GM21825 (cell line): ENCODE results near the gene XPOT.
"Not testable (repeated sequence)": the region's sequence is repeated elsewhere in the genome, so short reads cannot be mapped to it uniquely, and the experiment has no call there.

Experiments
- ATAC-seq: cut with Tn5 transposase; IDR thresholded peaks from one replicate; pipeline ENCODE4 v1.9.1; 2021; ENCODE audit warnings: mild to moderate bottlenecking, moderate library complexity; ENCODE audit not compliant: unreplicated experiment

XPOT gene

DNA sequence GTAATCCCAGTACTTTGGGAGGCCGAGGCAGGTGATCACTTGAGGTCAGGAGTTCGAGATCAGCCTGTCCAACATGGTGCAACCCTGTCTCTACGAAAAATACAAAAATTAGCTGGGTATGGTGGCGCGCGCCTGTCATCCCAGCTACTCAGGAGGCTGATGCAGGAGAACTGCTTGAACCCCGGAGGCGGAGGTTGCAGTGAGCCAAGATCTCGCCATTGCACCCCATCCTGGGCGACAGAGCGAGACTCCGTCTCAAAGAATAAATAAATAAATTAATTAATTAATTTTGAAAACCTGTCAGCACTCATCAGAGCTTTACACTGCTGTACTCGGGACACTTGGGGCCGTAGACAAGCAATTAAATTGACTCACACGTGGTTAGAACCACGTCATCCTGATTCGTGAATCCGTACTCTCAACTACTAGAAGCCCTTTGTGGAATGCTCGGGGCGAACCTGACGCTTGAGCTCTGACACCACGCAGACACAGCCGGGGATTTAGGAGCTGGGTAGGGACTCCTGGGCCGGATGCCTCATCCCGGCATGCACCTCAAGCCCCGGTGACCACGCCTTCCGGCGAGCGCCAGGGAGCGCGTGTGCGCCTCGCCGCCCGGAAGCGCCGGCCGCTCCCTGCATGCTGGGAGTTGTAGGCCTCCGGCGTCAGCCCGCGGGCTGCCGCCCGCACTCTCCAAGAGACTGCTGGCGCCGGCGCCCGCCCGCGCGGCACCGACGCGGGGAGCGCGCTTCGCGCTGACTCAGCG lies at the start of gene XPOT:
Gene XPOT, plus strand, starts transcription at position 686 of the 763 bp plus-strand sequence. CDS start 5,644 bp downstream, outside the sequence.
- peak; percentile 95 for ATAC-seq

DNA sequence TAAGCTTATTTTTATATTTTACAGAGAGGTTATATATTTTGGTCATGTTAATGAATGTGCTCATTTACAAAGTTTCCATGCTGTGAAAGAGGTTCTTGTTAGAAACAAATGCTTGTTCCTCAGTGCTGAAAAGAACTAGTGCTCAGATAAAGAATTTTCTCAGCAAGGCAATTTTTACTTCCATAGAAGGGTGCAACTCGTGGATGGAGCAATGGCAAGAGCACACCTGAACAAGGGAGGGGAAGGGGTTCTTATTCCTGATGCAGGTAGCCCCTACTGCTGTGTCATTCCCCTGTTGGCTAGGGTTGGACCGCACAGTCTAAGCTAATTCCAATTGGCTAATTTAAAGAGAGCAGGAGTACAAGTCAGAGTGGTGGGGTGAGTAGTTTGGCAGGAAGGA lies 48.0 kb upstream of the XPOT start:
- ATAC-seq = not testable (repeated sequence)

GRCh38 chr12:64361173-64361572 lies 43.0 kb upstream of the XPOT start:
- ATAC-seq = not testable (repeated sequence)

DNA sequence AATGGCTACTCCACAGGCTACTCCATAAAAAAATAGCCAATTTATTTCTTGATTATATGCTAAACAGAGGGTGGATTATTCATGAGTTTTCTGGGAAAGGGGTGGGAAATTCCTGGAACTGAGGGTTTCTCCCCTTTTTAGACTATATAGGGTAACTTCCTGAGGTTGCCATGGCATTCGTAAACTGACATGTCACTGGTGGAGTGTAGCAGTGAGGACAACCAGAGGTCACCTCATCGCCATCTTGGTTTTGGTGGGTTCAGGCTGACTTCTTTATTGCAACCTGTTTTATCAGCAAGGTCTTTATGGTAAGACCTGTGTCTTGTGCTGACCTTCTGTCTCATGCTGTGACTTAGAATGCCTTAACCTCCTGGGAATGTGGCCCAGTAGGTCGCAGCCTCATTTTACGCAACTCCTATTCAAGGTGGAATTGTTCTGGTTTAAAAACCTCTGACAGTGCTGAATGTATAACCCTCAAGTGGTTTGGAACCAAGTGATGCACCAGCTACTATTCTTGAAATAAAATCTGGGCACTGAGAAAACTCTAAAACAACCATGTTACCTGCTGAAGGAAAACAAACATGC lies 41.4 kb upstream of the XPOT start:
- ATAC-seq = no peak

DNA sequence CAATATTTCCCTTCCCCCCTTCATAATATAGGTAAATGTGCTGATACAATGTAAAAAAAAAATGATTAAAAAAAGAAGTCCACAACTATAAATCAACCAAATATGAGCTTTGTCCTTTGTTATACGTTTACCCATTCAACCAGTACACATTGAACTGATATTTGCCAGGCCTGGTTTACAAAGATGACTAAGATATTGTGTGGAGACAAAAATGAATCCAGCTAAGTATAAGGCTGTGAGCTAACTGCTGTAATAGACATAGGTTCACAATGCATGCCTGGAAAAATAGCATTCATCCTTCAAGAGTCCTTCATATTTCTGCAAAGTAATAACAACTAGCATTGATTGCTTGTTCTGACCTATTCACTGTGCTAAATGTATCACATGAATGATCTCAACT lies 20.5 kb upstream of the XPOT start:
- no peak for ATAC-seq

GRCh38 chr12:64385019-64385418 lies 19.2 kb upstream of the XPOT start:
- ATAC-seq = no peak

DNA sequence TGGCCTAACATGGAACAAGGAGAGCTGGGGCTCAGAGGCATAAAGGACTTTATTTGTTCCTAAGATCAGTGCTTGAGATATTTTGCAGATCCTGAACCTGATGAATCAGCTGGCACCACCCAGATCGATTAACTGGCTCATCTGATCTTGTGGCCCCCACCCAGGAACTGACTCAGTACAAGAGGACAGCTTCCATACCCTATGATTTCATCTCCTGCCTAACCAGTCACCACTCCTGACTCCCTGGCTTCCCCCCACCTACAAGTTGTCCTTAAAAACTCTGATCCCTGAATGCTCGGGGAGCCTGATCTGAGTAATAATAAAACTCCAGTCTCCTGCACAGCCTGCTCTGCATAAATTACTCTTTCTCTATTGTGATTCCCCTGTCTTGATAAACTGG lies 18.7 kb upstream of the XPOT start:
- ATAC-seq = no peak

DNA sequence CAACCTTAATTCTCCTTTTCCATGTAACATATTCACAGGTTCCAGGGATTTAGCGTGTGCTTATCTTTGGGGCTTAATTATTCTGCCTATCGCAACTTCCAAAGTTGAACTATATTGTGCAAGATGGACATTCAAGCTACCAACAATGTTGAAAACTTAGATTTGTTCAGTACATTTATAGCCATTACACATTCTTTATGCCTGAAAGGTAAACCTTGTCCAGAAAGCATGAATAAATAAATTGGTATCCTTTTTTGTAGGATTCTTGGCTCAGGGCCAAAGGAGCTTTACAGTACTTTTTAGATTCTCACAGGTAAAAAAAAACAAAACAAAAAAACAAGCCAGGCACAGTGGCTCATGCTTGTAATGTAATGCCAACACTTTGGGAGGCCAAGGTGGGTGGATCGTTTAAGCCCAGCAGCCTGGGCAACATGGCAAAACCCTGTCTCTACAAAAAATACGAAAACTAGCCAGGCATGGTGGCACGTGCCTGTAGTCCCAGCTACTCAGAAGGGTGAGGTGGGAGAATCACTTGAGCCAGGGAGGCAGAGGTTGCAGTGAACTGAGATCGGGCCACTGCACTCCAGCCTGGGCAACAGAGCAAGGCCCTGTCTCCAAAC lies 16.9 kb upstream of the XPOT start:
- ATAC-seq = no peak

DNA sequence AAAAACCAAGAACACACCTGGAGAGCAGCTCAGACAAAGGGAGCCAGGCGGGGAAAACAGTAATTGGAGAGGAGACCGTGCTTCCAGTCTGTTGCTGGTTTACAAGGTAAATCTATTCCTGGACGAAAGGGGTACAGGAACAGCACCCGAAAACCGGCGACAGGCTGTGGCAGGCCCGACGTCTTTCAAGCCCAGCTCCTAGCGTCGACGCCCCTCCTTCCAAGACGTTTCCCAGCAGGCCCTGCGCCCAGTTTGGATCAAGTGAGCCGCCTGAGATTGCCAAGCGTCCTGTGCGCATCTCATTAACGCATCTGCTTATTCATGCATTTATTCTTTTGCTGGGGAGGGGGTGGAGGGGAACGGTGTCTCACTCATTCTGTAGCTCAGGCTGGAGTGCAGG lies 15.0 kb upstream of the XPOT start:
- ATAC-seq = no peak

GRCh38 chr12:64390275-64390851 lies 13.8 kb upstream of the XPOT start, which contains the start of gene C12orf56:
Gene C12orf56 (minus strand): TSS chr12:64390758. CDS start chr12:64390565, 193 bp downstream.
- no peak for ATAC-seq

GRCh38 chr12:64392221-64392620 lies 12.0 kb upstream of the XPOT start:
- ATAC-seq = no peak

- ATAC-seq = no peak
These were observed 8.5 kb upstream of the XPOT start for GRCh38 chr12:64395739-64396138.

DNA sequence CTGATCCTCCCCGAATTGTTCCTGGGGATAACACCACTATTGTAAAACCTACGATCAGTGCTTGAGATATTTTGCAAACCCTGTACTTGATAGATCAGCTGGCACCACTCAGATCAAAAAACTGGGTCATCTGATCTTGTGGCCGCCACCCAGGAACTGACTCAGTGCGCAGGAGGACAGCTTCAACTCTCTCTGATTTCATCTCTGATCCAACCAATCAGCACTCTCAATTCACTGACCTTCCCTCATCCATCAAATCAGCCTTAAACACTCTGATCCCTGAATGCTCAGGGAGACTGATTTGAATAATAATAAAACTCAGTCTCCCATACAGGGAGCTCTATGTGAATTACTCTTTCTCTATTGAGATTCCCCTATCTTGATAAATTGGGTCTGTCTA lies 4.2 kb upstream of the XPOT start:
- ATAC-seq = no peak

GRCh38 chr12:64402181-64402580 lies 2.0 kb upstream of the XPOT start:
- no peak for ATAC-seq

DNA sequence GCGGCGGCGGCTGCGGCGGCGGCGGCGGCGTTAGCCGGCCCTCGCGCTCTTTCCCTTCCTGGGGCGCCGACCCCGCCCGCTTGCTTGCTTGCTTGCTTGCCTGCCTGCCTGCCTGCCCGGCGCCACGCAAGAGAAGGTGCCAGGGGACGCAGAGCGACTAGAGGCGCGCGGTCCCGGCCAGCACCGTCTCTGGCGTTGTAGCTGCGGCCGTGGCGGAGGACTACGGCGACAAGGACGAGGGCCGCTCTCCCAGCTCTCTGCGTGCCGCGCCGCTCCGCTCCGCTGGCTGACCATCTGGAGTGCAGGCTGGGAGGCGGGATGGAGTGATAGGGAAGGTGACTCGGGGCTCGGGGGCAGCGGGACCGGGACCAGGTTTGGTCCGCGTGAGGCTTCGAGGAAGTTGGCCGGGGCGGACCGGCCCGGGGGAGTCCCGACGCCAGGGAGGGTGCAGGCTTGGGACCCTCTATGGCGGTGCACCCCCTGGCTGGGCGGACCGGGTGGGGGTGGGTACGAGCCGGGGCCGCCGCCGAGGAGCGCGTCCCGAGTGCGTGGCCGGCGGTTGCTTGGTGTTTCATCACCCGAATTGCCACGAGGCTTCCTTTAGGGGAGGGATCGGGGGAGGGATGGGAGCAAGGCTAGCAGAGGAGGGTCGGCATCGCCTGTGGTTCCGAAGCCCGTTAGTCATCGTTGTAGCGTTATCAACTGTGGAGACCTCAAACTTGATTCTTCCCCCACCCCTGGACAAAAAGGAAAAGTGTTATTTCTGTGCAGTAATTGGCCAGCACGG lies 471 bp downstream of the XPOT start:
- ATAC-seq = peak; percentile 26

DNA sequence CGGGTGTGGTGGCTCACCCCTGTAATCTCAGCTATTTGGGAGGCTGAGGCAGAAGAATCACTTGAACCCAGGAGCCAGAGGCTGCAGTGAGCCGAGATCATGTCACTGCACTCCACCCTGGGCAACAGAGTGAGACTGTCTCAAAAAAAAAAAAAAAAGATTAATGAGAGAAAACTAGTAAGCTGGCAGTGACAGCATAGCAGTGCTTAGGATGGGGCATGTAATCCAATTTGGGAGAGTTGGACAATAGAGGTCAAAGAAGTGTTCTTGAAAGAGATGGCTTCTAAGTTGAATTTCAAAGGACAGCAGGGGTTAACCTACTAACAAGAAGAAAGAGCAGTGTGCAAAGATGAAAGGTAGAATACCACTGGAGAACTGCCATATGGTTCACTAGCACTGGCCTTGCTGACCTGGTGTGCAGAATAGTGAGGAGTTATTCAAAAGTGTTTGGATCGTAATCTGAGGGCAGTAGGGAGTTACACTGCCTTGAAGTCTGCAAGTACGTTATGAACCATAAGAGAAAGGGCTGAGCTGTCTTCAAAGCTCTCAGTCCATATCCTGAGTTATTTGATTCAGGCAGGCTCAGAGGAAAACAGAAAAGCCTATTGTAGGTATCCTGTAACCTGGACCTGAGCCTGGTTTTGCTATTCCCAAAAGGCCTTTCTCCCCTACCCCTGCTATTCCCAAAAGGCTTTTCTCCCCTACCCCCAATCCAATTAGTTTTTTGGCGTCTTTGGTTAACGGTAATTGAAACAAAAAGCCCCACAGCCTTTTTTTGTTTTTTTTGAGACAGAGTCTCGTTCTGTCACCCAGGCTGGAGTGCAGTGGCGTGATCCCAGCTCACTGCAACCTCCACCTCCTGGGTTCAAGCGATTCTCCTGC lies 3.4 kb downstream of the XPOT start:
- ATAC-seq = no peak

- no peak for ATAC-seq
These were observed 7.2 kb downstream of the XPOT start for GRCh38 chr12:64411427-64411826.

DNA sequence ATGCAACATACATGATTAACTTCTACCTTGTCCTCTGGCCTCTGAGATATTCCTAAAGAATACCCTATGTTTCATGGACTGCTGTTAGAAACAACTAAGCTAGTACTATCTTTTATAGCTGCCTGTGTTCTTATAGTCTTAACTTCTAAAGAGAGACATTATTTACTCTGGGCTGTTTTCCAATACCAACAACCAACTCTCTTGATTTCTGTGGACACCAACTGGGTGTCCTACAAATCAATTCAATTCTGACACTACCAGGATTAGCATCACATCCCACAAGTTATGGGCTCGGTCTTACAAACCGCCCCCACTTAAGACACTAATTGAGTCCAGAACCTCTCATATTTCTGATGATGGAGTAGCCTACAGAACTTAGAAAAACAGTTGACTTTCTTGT lies 8.3 kb downstream of the XPOT start:
- no peak for ATAC-seq

- no peak for ATAC-seq
These were observed 9.7 kb downstream of the XPOT start for GRCh38 chr12:64413884-64414283.

DNA sequence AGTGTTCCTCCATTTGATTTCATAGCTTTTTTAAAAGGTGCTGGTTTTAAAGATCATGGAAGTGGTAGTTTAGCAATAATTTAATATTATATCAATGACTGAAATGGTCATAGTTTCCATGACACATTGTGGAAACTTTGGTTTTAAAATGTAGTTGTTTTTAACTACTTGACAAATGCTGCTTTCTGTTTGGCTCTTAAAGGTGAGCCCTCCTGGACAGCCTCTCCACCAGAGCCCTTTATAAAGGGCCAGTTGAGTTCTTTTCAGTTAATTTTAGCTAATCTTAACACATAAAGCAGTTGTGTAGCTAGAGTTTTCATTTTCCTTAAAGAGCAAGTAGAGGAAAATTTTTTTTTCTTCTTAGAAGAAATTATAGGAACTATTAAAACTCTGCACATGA lies 14.0 kb downstream of the XPOT start:
- ATAC-seq = no peak
